HepG2 (cell line): ENCODE results near the gene ATRAID. TPM values are rescaled to one million over a fixed set of nuclear protein-coding genes. Genes with fewer than 3 reads are reported as not detected.

ENCODE experiments used
- AKAP8 ChIP-seq: sonication (generic); formaldehyde crosslinking; IDR thresholded peaks from 2 replicates; pipeline ENCODE4 v1.5.1; 2020; ENCODE audit warnings: mild to moderate bottlenecking, missing genetic modification reagents
- CAMTA2 ChIP-seq: sonication (generic); formaldehyde crosslinking; IDR thresholded peaks from 2 replicates; pipeline ENCODE4 v1.4.0; 2020; ENCODE audit warnings: mild to moderate bottlenecking, missing genetic modification reagents, borderline replicate concordance
- FOXO1 ChIP-seq: sonication (generic); formaldehyde crosslinking; IDR thresholded peaks from 2 replicates; pipeline ENCODE4 v1.4.0; 2020; ENCODE audit warnings: missing genetic modification reagents
- GLI4 ChIP-seq: sonication (generic); formaldehyde crosslinking; IDR thresholded peaks from 2 replicates; pipeline ENCODE4 v1.5.1; 2020; ENCODE audit warnings: missing genetic modification reagents, mild to moderate bottlenecking, moderate library complexity, borderline replicate concordance
- MTF1 ChIP-seq: sonication (generic); formaldehyde crosslinking; IDR thresholded peaks from 2 replicates; pipeline ENCODE4 v1.5.0; 2020; ENCODE audit warnings: missing genetic modification reagents
- NFYB ChIP-seq: sonication (generic); formaldehyde crosslinking; IDR thresholded peaks from 2 replicates; pipeline ENCODE4 v1.4.0; 2020; ENCODE audit warnings: missing genetic modification reagents
- PCBP2 ChIP-seq: fragments of 200-400 bp; formaldehyde crosslinking; optimal IDR thresholded peaks from 2 replicates; pipeline ENCODE3; 2018; ENCODE audit warnings: low read length, low read depth; ENCODE audit not compliant: poor library complexity, severe bottlenecking
- PTBP1 ChIP-seq: fragments of 200-400 bp; formaldehyde crosslinking; IDR thresholded peaks from 2 replicates; pipeline ENCODE4 v1.6.1; 2018; ENCODE audit warnings: low read length, low read depth; ENCODE audit not compliant: poor library complexity, severe bottlenecking
- RAD51 ChIP-seq: fragments of 450-650 bp; IDR thresholded peaks from 2 replicates; pipeline ENCODE4 v1.6.1; 2016; ENCODE audit warnings: borderline replicate concordance
- RARA ChIP-seq: IDR thresholded peaks from 2 replicates; pipeline ENCODE4 v1.6.1; 2016; ENCODE audit warnings: missing genetic modification reagents, missing compliant biosample characterization
- RBFOX2 ChIP-seq: fragments of 200-400 bp; formaldehyde crosslinking; IDR thresholded peaks from 2 replicates; pipeline ENCODE4 v1.6.1; 2017; ENCODE audit warnings: low read depth, mild to moderate bottlenecking, low read length
- SP140L ChIP-seq: sonication (generic); formaldehyde crosslinking; IDR thresholded peaks from 2 replicates; pipeline ENCODE4 v1.4.0; 2020; ENCODE audit warnings: missing genetic modification reagents, borderline replicate concordance
- SP4 ChIP-seq: sonication (generic); formaldehyde crosslinking; IDR thresholded peaks from 2 replicates; pipeline ENCODE4 v1.8.1; 2023; ENCODE audit warnings: mild to moderate bottlenecking, missing genetic modification reagents
- TBX2 ChIP-seq: sonication (generic); formaldehyde crosslinking; IDR thresholded peaks from 2 replicates; pipeline ENCODE4 v1.5.0; 2020; ENCODE audit warnings: missing genetic modification reagents, mild to moderate bottlenecking, borderline replicate concordance
- ZNF644 ChIP-seq: IDR thresholded peaks from 2 replicates; pipeline ENCODE4 v1.6.1; 2016; ENCODE audit warnings: low read depth
- polyA plus RNA-seq, 8 experiments: library from polyadenylated mRNA; depleted of rRNA in 3 of 8; stranded (reverse) in 7 of 8; unstranded in 1 of 8; fragments of >200 nt; fragmentation: Illumina TruSeq in 4 of 8; extraction: Trizol in 4 of 8; gene quantifications; 2 replicates each; pipeline versions ENCODE4 v1.2.1 to v1.2.3, GENCODE V29; 2011 to 2016; ENCODE audit warnings: low read depth in 4 of 8, missing spikeins in 1 of 8, mixed read lengths in 1 of 8; ENCODE audit not compliant: insufficient read depth in 1 of 8
- total RNA-seq, 5 experiments: library from RNA; depleted of rRNA; stranded (reverse); fragments of >200 nt; fragmentation: Illumina TruSeq; extraction: Trizol; gene quantifications; 2 replicates each; pipeline ENCODE4 v1.2.3, GENCODE V29; 2016; ENCODE audit warnings: low read depth in 1 of 5
- TF ChIP-seq, protein P1 (sequence below): sonication (generic); formaldehyde crosslinking; IDR thresholded peaks from 2 replicates; pipeline ENCODE4 v1.4.0; 2020; ENCODE audit warnings: missing genetic modification reagents, borderline replicate concordance
- TF ChIP-seq, protein P2 (sequence below): IDR thresholded peaks from 2 replicates; pipeline ENCODE4 v1.4.0; 2020; ENCODE audit warnings: mild to moderate bottlenecking, missing genetic modification reagents
- TF ChIP-seq, protein P3 (sequence below): conservative IDR thresholded peaks from 2 replicates; pipeline ENCODE4 v1.6.1; 2018; ENCODE audit warnings: missing genetic modification reagents
- TF ChIP-seq, protein P4 (sequence below): sonication (generic); formaldehyde crosslinking; IDR thresholded peaks from 2 replicates; pipeline ENCODE4 v1.5.0; 2020; ENCODE audit warnings: mild to moderate bottlenecking, low read depth, missing genetic modification reagents, borderline replicate concordance

ATRAID gene
- total and polyA plus RNA-seq, 2 of the 13 experiments (the other 11 are each of a cell fraction or from before 2014, with no cell fraction given): 207 to 382 TPM

DNA sequence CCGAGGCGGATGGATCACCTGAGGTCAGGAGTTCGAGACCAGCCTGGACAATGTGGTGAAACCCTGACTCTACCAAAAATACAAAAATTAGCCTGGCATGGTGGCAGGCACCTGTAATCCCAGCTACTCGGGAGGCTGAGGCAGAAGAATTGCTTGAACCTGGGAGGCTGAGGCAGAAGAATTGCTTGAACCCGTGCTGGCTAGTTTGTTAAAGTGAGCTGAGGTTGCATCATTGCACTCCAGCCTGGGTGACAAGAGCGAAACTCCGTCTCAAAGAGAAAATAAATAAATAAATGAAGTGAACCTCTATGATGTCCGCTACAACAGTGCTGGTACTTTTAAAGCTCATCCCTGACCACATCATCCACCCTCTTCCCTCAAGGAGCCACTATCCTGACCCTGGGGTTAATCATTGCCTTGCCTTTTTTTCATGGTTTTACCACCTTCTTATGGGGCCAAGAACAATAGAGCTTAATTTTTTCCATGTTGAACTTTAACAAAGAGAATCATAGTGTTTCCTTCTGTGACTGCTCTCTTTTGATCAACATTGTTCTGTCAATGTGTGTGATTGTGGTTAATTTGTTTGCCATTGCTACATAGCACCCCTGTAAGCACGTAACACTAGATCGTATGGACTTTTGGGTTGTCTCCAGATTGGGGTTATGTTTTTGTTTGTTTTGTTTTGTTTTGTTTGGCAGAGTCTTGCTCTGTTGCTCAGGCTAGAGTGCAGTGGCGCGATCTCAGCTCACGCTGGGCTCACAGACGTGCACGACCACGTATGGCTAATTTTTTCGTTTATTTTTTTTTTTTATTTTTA is 17.1 kb upstream of the ATRAID start (continued):
- TF ChIP-seq, protein P1, sequence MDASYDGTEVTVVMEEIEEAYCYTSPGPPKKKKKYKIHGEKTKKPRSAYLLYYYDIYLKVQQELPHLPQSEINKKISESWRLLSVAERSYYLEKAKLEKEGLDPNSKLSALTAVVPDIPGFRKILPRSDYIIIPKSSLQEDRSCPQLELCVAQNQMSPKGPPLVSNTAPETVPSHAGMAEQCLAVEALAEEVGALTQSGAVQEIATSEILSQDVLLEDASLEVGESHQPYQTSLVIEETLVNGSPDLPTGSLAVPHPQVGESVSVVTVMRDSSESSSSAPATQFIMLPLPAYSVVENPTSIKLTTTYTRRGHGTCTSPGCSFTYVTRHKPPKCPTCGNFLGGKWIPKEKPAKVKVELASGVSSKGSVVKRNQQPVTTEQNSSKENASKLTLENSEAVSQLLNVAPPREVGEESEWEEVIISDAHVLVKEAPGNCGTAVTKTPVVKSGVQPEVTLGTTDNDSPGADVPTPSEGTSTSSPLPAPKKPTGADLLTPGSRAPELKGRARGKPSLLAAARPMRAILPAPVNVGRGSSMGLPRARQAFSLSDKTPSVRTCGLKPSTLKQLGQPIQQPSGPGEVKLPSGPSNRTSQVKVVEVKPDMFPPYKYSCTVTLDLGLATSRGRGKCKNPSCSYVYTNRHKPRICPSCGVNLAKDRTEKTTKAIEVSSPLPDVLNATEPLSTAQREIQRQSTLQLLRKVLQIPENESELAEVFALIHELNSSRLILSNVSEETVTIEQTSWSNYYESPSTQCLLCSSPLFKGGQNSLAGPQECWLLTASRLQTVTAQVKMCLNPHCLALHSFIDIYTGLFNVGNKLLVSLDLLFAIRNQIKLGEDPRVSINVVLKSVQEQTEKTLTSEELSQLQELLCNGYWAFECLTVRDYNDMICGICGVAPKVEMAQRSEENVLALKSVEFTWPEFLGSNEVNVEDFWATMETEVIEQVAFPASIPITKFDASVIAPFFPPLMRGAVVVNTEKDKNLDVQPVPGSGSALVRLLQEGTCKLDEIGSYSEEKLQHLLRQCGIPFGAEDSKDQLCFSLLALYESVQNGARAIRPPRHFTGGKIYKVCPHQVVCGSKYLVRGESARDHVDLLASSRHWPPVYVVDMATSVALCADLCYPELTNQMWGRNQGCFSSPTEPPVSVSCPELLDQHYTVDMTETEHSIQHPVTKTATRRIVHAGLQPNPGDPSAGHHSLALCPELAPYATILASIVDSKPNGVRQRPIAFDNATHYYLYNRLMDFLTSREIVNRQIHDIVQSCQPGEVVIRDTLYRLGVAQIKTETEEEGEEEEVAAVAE (CRISPR knock-in tag): no peak
- TF ChIP-seq FOXO1 (CRISPR knock-in tag) (peak; percentile 35; the same call in 1 of the 2 replicates), TBX2 (CRISPR knock-in tag) (0 out of 2 replicates have a peak, but pooled peaks have one; percentile 30), ZNF644 (CRISPR knock-in tag) (peak; percentile 52), MTF1 (no peak), SP4 (CRISPR knock-in tag) (0 out of 2 replicates have a peak, but pooled peaks have one; percentile 28), NFYB (CRISPR knock-in tag) (no peak), PTBP1 (no peak), RARA (peak; percentile 63), PCBP2 (no peak), SP140L (CRISPR knock-in tag) (no peak), AKAP8 (CRISPR knock-in tag) (no peak), CAMTA2 (CRISPR knock-in tag) (0 out of 2 replicates have a peak, but pooled peaks have one; percentile 47), GLI4 (no peak), RAD51 (no peak), RBFOX2 (no peak)
- TF ChIP-seq, protein P2, sequence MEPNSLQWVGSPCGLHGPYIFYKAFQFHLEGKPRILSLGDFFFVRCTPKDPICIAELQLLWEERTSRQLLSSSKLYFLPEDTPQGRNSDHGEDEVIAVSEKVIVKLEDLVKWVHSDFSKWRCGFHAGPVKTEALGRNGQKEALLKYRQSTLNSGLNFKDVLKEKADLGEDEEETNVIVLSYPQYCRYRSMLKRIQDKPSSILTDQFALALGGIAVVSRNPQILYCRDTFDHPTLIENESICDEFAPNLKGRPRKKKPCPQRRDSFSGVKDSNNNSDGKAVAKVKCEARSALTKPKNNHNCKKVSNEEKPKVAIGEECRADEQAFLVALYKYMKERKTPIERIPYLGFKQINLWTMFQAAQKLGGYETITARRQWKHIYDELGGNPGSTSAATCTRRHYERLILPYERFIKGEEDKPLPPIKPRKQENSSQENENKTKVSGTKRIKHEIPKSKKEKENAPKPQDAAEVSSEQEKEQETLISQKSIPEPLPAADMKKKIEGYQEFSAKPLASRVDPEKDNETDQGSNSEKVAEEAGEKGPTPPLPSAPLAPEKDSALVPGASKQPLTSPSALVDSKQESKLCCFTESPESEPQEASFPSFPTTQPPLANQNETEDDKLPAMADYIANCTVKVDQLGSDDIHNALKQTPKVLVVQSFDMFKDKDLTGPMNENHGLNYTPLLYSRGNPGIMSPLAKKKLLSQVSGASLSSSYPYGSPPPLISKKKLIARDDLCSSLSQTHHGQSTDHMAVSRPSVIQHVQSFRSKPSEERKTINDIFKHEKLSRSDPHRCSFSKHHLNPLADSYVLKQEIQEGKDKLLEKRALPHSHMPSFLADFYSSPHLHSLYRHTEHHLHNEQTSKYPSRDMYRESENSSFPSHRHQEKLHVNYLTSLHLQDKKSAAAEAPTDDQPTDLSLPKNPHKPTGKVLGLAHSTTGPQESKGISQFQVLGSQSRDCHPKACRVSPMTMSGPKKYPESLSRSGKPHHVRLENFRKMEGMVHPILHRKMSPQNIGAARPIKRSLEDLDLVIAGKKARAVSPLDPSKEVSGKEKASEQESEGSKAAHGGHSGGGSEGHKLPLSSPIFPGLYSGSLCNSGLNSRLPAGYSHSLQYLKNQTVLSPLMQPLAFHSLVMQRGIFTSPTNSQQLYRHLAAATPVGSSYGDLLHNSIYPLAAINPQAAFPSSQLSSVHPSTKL (CRISPR knock-in tag): peak; percentile 64
- TF ChIP-seq, protein P3, sequence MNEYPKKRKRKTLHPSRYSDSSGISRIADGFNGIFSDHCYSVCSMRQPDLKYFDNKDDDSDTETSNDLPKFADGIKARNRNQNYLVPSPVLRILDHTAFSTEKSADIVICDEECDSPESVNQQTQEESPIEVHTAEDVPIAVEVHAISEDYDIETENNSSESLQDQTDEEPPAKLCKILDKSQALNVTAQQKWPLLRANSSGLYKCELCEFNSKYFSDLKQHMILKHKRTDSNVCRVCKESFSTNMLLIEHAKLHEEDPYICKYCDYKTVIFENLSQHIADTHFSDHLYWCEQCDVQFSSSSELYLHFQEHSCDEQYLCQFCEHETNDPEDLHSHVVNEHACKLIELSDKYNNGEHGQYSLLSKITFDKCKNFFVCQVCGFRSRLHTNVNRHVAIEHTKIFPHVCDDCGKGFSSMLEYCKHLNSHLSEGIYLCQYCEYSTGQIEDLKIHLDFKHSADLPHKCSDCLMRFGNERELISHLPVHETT (CRISPR knock-in tag): no peak
- TF ChIP-seq, protein P4, sequence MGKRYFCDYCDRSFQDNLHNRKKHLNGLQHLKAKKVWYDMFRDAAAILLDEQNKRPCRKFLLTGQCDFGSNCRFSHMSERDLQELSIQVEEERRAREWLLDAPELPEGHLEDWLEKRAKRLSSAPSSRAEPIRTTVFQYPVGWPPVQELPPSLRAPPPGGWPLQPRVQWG (CRISPR knock-in tag): no peak
